ENCODE results near the gene WASL.

GRCh38 chr7:123754271-123754871, 5.6 kb upstream of the WASL start:
- TF ChIP-seq, protein P1, sequence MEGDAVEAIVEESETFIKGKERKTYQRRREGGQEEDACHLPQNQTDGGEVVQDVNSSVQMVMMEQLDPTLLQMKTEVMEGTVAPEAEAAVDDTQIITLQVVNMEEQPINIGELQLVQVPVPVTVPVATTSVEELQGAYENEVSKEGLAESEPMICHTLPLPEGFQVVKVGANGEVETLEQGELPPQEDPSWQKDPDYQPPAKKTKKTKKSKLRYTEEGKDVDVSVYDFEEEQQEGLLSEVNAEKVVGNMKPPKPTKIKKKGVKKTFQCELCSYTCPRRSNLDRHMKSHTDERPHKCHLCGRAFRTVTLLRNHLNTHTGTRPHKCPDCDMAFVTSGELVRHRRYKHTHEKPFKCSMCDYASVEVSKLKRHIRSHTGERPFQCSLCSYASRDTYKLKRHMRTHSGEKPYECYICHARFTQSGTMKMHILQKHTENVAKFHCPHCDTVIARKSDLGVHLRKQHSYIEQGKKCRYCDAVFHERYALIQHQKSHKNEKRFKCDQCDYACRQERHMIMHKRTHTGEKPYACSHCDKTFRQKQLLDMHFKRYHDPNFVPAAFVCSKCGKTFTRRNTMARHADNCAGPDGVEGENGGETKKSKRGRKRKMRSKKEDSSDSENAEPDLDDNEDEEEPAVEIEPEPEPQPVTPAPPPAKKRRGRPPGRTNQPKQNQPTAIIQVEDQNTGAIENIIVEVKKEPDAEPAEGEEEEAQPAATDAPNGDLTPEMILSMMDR (IDR thresholded peaks at IDR 0.05; ENCODE audit: poor library complexity, severe bottlenecking), result no peak
- TF ChIP-seq TAF1 (IDR thresholded peaks at IDR 0.05; ENCODE audit: low read depth) (no peak), EP300 (conservative IDR thresholded peaks at IDR 0.05; ENCODE audit: poor library complexity, severe bottlenecking) (no peak)

Data from neural cell (in vitro differentiated cells).